ENCODE measurements around the gene GPSM1. TPM values are rescaled to one million over a fixed set of nuclear protein-coding genes. Genes with fewer than 3 reads are reported as not detected.

The GPSM1 gene
- total and polyA plus RNA-seq, 9 of the 15 experiments (the other 6 are each of a cell fraction or from before 2014, with no cell fraction given), result 0.04 to 14.2 (median 3.1) TPM

GRCh38 chr9:136348691-136349090 lies 21.4 kb downstream of the GPSM1 start:
- DNase-seq (ENCODE audit: extremely low read depth in 1 of 4, low spot score in 3 of 4), result no peak
- Histone ChIP-seq H3K27me3 (ENCODE audit: control insufficient read depth in 2 of 2, insufficient read depth in 2 of 2, low read length in 2 of 2) (no peaks in the 10 kb centered on the region), H3K9me1 (ENCODE audit: control insufficient read depth, insufficient read depth, low read length) (peaks cover 6% of the 10 kb centered on the region), H2AFZ (ENCODE audit: low read depth, low read length) (no peak overlapping the region), H3K79me2 (ENCODE audit: control insufficient read depth, insufficient read depth, low read length) (no peaks in the 10 kb centered on the region), H3K9me3 (replicated peaks; ENCODE audit: control insufficient read depth, insufficient read depth, low read depth, low read length) (no peaks in the 10 kb centered on the region), H3K4me1 (replicated peaks in 1 of 2; ENCODE audit: control insufficient read depth in 2 of 2, insufficient read depth in 2 of 2, low read length in 2 of 2) (peaks cover 12 to 94% of the 10 kb centered on the region in 2 experiments; a peak in 4 of 5 replicates), H3K4me2 (ENCODE audit: insufficient read depth, low read length) (no peak overlapping the region), H4K20me1 (replicated peaks; ENCODE audit: control insufficient read depth, insufficient read depth, low read length) (no peaks in the 10 kb centered on the region; the same call in 1 of the 2 replicates), H3K4me3 (no peak overlapping the region), H3K9ac (ENCODE audit: insufficient read depth in 1 of 2, low read depth in 2 of 2, low read length in 2 of 2) (peak overlapping the region in 1 of 2 experiments; percentile 9; a peak in 1 of 4 replicates), H3K27ac (ENCODE audit: extremely low read depth, low read depth, low read length) (no peak overlapping the region), H3K36me3 (ENCODE audit: control insufficient read depth, insufficient read depth, low read length) (no peaks in the 10 kb centered on the region)
- ChIA-PET POLR2A (no interaction called here), CTCF (ENCODE audit: low intra/inter-chr PET ratio) (no interaction called here)
- FAIRE-seq, result no peak
- intact Hi-C loops (cut with micrococcal nuclease) (no loop called here), in situ Hi-C loops (cut with MboI) (loop anchor here (25.0 kb wide), 1 partner anchor 289 kb away; no protein-coding TSS in a partner anchor)
- BruUV-seq (replicated peaks), result no TSS peak
- no peak for ATAC-seq
- TF ChIP-seq ELK1 (CRISPR knock-in tag; IDR thresholded peaks at IDR 0.05), result no peak
- no peak for TF ChIP-seq GATAD2B (IDR thresholded peaks at IDR 0.05; ENCODE audit: borderline replicate concordance)
- no peak for TF ChIP-seq ZC3H8 (IDR thresholded peaks at IDR 0.05)
- TF ChIP-seq EGR1 (conservative IDR thresholded peaks at IDR 0.05), result no peak
- TF ChIP-seq HNRNPL (IDR thresholded peaks at IDR 0.05; ENCODE audit: low read depth, low read length), result 0 out of 2 replicates have a peak, but pooled peaks have one; percentile 32
- 53% methylated on average over 9 of the region's 14 CpGs for WGBS (ENCODE audit: insufficient coverage, low coverage, missing lambda C conversion rate)

DNA sequence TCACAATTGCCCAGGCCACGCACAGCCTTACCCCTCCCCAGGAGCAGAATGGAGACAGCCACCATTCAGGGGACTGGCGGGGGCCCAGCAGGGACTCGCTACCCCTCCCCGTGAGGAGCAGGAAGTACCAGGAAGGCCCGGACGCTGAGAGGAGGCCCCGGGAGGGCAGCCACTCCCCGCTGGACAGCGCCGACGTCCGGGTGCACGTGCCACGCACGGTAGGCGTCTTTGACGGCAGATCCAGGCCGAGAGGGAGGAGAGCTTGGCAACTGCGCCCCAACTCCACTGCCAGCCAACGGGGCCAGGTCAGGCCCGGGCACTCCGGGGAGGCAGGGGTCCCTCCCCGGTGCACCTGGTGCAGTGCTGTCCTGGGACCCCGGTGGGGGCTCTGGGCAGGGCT lies 22.2 kb downstream of the GPSM1 start:
- no peak for ATAC-seq
- H2AFZ ChIP-seq (ENCODE audit: low read depth, low read length), result no peak overlapping the region
- H3K4me1 ChIP-seq (replicated peaks in 1 of 2; ENCODE audit: control insufficient read depth in 2 of 2, insufficient read depth in 2 of 2, low read length in 2 of 2), result peaks cover 12 to 94% of the 10 kb centered on the region in 2 experiments; a peak in 4 of 5 replicates
- BruUV-seq (replicated peaks), result no TSS peak
- no peaks in the 10 kb centered on the region; the same call in 1 of the 2 replicates for H4K20me1 ChIP-seq (replicated peaks; ENCODE audit: control insufficient read depth, insufficient read depth, low read length)
- no peak for DNase-seq (ENCODE audit: extremely low read depth in 1 of 4, low spot score in 3 of 4)
- POLR2A ChIA-PET, result no interaction called here
- H3K4me2 ChIP-seq (ENCODE audit: insufficient read depth, low read length), result no peak overlapping the region
- no peak overlapping the region; a peak in 1 of 4 replicates for H3K9ac ChIP-seq (ENCODE audit: insufficient read depth in 1 of 2, low read depth in 2 of 2, low read length in 2 of 2)
- CTCF ChIA-PET (ENCODE audit: low intra/inter-chr PET ratio), result no interaction called here
- intact Hi-C loops (cut with micrococcal nuclease) (no loop called here), in situ Hi-C loops (cut with MboI) (loop anchor here (25.0 kb wide), 1 partner anchor 288 kb away; no protein-coding TSS in a partner anchor)
- FAIRE-seq, result no peak
- H3K36me3 ChIP-seq (ENCODE audit: control insufficient read depth, insufficient read depth, low read length), result no peaks in the 10 kb centered on the region
- H3K27ac ChIP-seq (ENCODE audit: extremely low read depth, low read depth, low read length), result no peak overlapping the region
- H3K27me3 ChIP-seq (ENCODE audit: control insufficient read depth in 2 of 2, insufficient read depth in 2 of 2, low read length in 2 of 2), result no peaks in the 10 kb centered on the region
- 39% methylated on average over 14 of the region's 24 CpGs for WGBS (ENCODE audit: insufficient coverage, low coverage, missing lambda C conversion rate)
- H3K4me3 ChIP-seq, result no peak overlapping the region
- H3K9me3 ChIP-seq (replicated peaks; ENCODE audit: control insufficient read depth, insufficient read depth, low read depth, low read length), result no peaks in the 10 kb centered on the region
- H3K79me2 ChIP-seq (ENCODE audit: control insufficient read depth, insufficient read depth, low read length), result no peaks in the 10 kb centered on the region
- peaks cover 6% of the 10 kb centered on the region for H3K9me1 ChIP-seq (ENCODE audit: control insufficient read depth, insufficient read depth, low read length)
- peak in 1 of 2 experiments; percentile 44 for TF ChIP-seq E2F6 (IDR thresholded peaks at IDR 0.05; ENCODE audit: borderline replicate concordance in 1 of 2, extremely low read depth in 1 of 2, insufficient read depth in 1 of 2, insufficient read length in 1 of 2, low read depth in 1 of 2, low read length in 1 of 2, poor library complexity in 1 of 2, severe bottlenecking in 1 of 2)

Measured in K562 (cell line).